Chondrocyte (in vitro differentiated cells): Measurements from ENCODE around the gene ABLIM3. TPM values are rescaled to one million over a fixed set of nuclear protein-coding genes. Genes with fewer than 3 reads are reported as not detected.
A peak's percentile ranks its signal among the peaks of the same experiment; 100 is the strongest.
"Not testable (repeated sequence)": the region's sequence is repeated elsewhere in the genome, so short reads cannot be mapped to it uniquely, and the experiment has no call there.

Source experiments
- DNase-seq: peaks from one replicate; pipeline ENCODE4 v3.0.0; 2021; ENCODE audit warnings: mixed read lengths, low spot score
- H3K27ac Mint-ChIP-seq: one replicate; pipeline ENCODE4 v1.8.0; 2021; ENCODE audit warnings: mild to moderate bottlenecking, moderate library complexity, mixed read lengths; ENCODE audit not compliant: unreplicated experiment
- H3K27me3 Mint-ChIP-seq: 2 replicates; pipeline ENCODE4 v1.8.0; 2021; ENCODE audit warnings: low read depth, mixed read lengths
- H3K36me3 Mint-ChIP-seq: 2 replicates; pipeline ENCODE4 v1.8.0; 2021; ENCODE audit warnings: low read depth, mixed read lengths
- H3K4me1 Mint-ChIP-seq: 2 replicates; pipeline ENCODE4 v1.8.0; 2021; ENCODE audit warnings: low read depth, mild to moderate bottlenecking, mixed read lengths
- H3K4me3 Mint-ChIP-seq: one replicate; pipeline ENCODE4 v1.8.0; 2021; ENCODE audit warnings: mild to moderate bottlenecking, moderate library complexity, mixed read lengths; ENCODE audit not compliant: unreplicated experiment
- H3K9me3 Mint-ChIP-seq: 2 replicates; pipeline ENCODE4 v1.8.0; 2021; ENCODE audit warnings: low read depth, mixed read lengths
- CTCF ChIP-seq: fragments of 200-600 bp; sonication (generic); IDR thresholded peaks from 2 replicates; pipeline ENCODE4 v1.5.0; 2021; ENCODE audit warnings: antibody characterized with exemption, mild to moderate bottlenecking, moderate library complexity
- total RNA-seq: library from RNA; stranded (reverse); gene quantifications from 3 replicates; pipeline ENCODE4 v1.2.1, GENCODE V29; 2021

ABLIM3 gene
- total RNA-seq, 1 donor from 2014 or later: 15.4 TPM

GRCh38 chr5:149271195-149271715 lies 130.0 kb downstream of the ABLIM3 start:
- peaks cover 6% of the 10 kb centered on the region for H3K36me3 Mint-ChIP-seq
- H3K27ac Mint-ChIP-seq: no peak overlapping the region
- H3K4me3 Mint-ChIP-seq: peak overlapping the region; percentile 73
- peaks cover 12% of the 10 kb centered on the region for H3K4me1 Mint-ChIP-seq
- no peak for DNase-seq
- peaks cover 13% of the 10 kb centered on the region for H3K9me3 Mint-ChIP-seq
- TF ChIP-seq CTCF: no peak
- no peaks in the 10 kb centered on the region for H3K27me3 Mint-ChIP-seq

- Mint-ChIP-seq H3K27ac (peak within 1 kb of the TSS; percentile 77), H3K4me1 (peaks cover 12% of the 10 kb centered on the region), H3K9me3 (peaks cover 13% of the 10 kb centered on the region), H3K36me3 (peaks cover 6% of the 10 kb centered on the region), H3K27me3 (no peaks in the 10 kb centered on the region), H3K4me3 (peak within 1 kb of the TSS; percentile 90)
- no peak for DNase-seq
- no peak for TF ChIP-seq CTCF
These were observed 130.6 kb downstream of the ABLIM3 start, which contains the start of gene AFAP1L1 for GRCh38 chr5:149271716-149272563. AFAP1L1 (plus strand) TSS chr5:149271859; CDS start chr5:149271969, 110 bp downstream.

GRCh38 chr5:149272781-149273180 lies 131.5 kb downstream of the ABLIM3 start:
- H3K4me1 Mint-ChIP-seq: peaks cover 12% of the 10 kb centered on the region
- peak overlapping the region; percentile 90 for H3K4me3 Mint-ChIP-seq
- not testable (repeated sequence) for H3K36me3 Mint-ChIP-seq, H3K27me3 Mint-ChIP-seq, H3K27ac Mint-ChIP-seq, DNase-seq
- peaks cover 13% of the 10 kb centered on the region for H3K9me3 Mint-ChIP-seq

- Mint-ChIP-seq H3K27me3 (no peaks in the 10 kb centered on the region), H3K4me1 (peaks cover 12% of the 10 kb centered on the region), H3K27ac (no peak overlapping the region), H3K36me3 (peaks cover 6% of the 10 kb centered on the region), H3K4me3 (no peak overlapping the region), H3K9me3 (peaks cover 11% of the 10 kb centered on the region)
- no peak for TF ChIP-seq CTCF
- no peak for DNase-seq
These were observed 131.9 kb downstream of the ABLIM3 start for GRCh38 chr5:149273237-149273636.

GRCh38 chr5:149273950-149274349 lies 132.7 kb downstream of the ABLIM3 start:
- no peak for TF ChIP-seq CTCF
- peaks cover 12% of the 10 kb centered on the region for H3K4me1 Mint-ChIP-seq
- no peak overlapping the region for H3K4me3 Mint-ChIP-seq
- H3K27me3 Mint-ChIP-seq: peaks cover 3% of the 10 kb centered on the region
- no peak for DNase-seq
- peaks cover 5% of the 10 kb centered on the region for H3K9me3 Mint-ChIP-seq
- H3K36me3 Mint-ChIP-seq: peaks cover 4% of the 10 kb centered on the region
- no peak overlapping the region for H3K27ac Mint-ChIP-seq
